ENCODE measurements around the gene RPS15.
A peak's percentile ranks its signal among the peaks of the same experiment; 100 is the strongest.
"Not testable (repeated sequence)": the region's sequence is repeated elsewhere in the genome, so short reads cannot be mapped to it uniquely, and the experiment has no call there.

RPS15 gene

DNA sequence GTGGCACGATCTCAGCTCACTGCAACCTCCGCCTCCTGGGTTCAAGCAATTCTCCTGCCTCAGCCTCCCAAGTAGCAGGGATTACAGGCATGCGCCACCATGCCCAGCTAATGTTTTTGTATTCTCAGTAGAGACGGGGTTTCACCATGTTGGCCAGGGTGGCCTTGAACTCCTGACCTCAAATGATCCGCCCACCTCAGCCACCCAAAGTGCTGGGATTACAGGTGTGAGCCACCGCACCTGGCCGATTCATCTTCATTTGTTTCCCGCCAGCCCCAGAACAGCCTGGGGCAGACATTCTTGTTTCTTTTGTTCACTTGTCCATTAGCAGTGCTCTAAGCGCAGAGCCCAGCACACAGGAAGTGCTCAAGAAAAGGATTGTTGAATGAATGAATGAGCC lies 38.9 kb downstream of the RPS15 start:
- not testable (repeated sequence) for H3K9me3 Mint-ChIP-seq; H3K36me3 Mint-ChIP-seq (ENCODE audit: low read depth); H3K27me3 Mint-ChIP-seq (ENCODE audit: low read depth); H3K4me3 Mint-ChIP-seq; H3K27ac Mint-ChIP-seq; H3K4me1 Mint-ChIP-seq (ENCODE audit: low read depth); DNase-seq (ENCODE audit: low spot score)

DNA sequence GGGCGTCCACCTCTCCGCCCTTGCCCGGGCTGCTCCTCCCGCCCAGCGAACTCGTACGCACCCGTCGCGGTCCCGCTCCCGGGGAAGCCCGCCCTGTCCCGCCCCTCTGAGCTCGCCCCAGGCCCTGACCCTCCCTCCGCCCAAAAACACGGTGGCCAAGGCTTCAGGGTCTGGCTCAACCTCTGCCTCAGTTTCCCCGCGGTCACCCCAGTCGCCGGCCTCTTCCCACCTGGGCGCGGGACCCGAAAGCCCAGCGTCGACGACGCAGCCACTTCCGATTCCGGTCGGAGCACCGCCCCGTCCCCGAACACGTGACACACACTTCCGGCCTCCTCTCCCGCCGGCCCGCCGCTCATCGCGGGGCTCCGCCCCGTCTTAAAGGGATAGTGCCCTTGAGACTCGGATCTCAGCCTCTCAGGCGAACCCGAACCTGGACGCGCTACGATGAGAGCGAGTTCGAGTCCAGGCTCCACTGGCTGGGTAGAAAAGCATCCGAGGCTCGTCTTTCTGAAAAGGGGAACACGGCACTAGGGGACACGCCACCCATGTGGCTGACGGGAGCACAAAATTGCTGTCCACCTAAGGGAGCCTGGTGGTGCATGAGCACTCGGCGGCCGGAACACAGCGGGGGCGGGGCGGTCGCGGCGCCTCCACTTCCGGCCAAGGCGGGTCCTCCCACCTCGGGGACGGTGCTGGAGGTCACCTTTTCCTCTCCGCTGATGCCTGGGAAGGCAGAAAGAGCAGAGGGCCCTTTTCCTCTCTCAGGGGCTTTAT lies 40.9 kb downstream of the RPS15 start, which contains the start of gene C19orf25:
Gene C19orf25, minus strand, starts transcription at position 282 of the 774 bp plus-strand sequence. CDS start 312 bp downstream, outside the sequence.
- peaks cover 6% of the 10 kb centered on the region for H3K36me3 Mint-ChIP-seq (ENCODE audit: low read depth)
- peak within 1 kb of the TSS; percentile 98 for H3K27ac Mint-ChIP-seq
- H3K27me3 Mint-ChIP-seq (ENCODE audit: low read depth): no peaks in the 10 kb centered on the region
- DNase-seq (ENCODE audit: low spot score): peak; percentile 92
- peak within 1 kb of the TSS; percentile 99 for H3K4me3 Mint-ChIP-seq
- no peaks in the 10 kb centered on the region for H3K9me3 Mint-ChIP-seq
- peaks cover 8% of the 10 kb centered on the region for H3K4me1 Mint-ChIP-seq (ENCODE audit: low read depth)

DNA sequence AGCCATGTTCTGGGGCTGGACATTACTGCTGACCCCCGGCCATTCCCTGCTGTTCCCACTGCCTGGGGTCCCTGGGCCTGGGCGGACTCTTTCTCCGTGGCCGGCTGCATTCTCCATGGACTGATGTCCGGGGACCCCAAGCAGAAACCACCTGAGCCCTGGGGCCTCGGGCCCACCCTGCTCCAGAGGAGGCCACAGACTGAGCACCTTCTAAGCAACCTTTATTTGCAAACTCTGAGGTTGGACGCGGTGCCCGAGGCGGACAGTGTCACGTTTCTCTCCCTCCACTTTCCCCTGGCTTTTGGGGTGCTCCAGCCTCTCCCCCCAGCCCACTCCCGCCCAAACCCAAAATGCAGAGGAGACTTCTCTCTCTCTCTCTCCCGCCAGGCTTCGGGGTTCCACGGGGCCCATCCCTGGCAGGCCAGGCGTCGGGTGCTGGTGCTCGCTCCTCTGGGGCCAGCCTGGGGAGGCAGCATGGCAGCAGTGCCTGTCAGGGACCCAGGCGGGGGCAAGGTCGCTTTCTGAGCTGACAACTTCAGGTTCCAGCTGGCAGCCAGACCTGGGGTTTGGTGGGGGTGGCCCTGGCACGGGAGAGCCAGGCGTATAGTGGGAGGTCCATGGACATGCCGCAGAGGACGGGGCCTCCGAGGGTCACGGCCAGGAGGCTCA lies 43.2 kb downstream of the RPS15 start:
- H3K36me3 Mint-ChIP-seq (ENCODE audit: low read depth): peaks cover 6% of the 10 kb centered on the region
- H3K9me3 Mint-ChIP-seq: no peaks in the 10 kb centered on the region
- H3K27ac Mint-ChIP-seq: no peak overlapping the region
- no peak for DNase-seq (ENCODE audit: low spot score)
- H3K4me3 Mint-ChIP-seq: no peak overlapping the region
- no peaks in the 10 kb centered on the region for H3K27me3 Mint-ChIP-seq (ENCODE audit: low read depth)
- H3K4me1 Mint-ChIP-seq (ENCODE audit: low read depth): peaks cover 8% of the 10 kb centered on the region

DNA sequence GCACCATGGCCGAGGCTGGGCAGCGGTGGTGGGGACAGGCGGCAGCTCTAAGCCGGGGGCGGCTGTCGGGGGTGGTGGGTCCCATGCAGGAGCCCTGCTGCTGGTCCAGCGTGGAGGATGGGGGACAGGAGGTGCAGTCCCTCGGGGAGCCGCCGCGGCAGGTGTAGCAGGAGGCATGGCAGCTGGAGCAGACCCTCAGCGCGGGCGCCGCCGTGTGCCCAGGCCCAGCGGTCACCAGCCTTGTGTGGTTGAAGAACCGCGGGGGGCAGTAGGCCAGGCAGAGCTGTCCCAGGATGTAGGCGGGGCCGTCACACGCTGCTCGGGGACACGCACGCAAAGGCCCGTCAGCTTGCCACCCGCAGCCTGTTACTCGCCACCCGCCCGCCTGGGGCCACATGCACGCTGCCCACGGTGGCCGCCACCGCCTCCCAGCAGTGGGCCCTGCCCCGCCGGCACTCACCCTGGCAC lies 43.7 kb downstream of the RPS15 start:
- peaks cover 6% of the 10 kb centered on the region for H3K36me3 Mint-ChIP-seq (ENCODE audit: low read depth)
- no peak overlapping the region for H3K4me3 Mint-ChIP-seq
- H3K27ac Mint-ChIP-seq: no peak overlapping the region

DNA sequence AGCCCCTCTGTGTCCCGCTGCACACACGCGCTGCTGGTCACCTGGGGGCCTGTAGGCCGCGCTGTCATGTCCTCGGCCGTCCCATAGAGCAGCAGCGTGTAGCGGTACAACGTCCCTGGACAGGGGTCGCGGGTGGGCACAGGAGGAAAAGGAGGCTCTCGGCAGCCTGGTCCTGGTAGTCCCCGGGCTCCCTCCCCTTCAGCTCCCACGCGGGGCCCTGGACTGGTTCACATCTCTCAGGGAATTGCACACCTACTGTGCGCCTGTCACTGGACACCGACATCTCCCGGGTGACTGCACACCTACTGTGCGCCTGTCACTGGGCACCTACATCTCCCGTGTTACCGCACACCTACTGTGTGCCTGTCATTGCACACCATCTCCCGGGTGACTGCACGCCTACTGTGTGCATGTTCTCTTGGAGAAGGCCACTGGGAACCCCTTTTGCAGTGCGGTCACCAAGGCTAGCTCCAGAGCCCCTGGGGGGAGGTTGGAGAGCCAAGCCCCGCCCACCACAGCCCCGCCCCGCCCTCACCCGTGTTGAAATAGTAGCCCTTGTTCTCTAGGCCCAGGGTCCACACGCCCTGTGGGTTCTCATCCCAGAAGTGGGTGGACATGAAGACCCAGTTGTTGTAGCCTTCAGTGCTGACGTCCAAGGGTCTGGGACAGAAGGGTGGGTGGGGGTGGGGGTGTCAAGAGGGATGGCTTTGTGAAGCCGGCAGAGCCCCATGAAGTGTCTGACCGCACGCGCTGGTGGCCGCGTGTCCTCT lies 44.4 kb downstream of the RPS15 start:
- Mint-ChIP-seq H3K36me3 (ENCODE audit: low read depth) (peaks cover 2% of the 10 kb centered on the region), H3K9me3 (no peaks in the 10 kb centered on the region), H3K4me3 (no peak overlapping the region), H3K4me1 (ENCODE audit: low read depth) (peaks cover 4% of the 10 kb centered on the region), H3K27me3 (ENCODE audit: low read depth) (no peaks in the 10 kb centered on the region), H3K27ac (no peak overlapping the region)
- no peak for DNase-seq (ENCODE audit: low spot score)

More for the DNA sequence above, 43.7 kb downstream of the RPS15 start:
- no peak for DNase-seq (ENCODE audit: low spot score)
- Mint-ChIP-seq H3K4me1 (ENCODE audit: low read depth) (peaks cover 8% of the 10 kb centered on the region), H3K27me3 (ENCODE audit: low read depth) (no peaks in the 10 kb centered on the region), H3K9me3 (no peaks in the 10 kb centered on the region)

DNA sequence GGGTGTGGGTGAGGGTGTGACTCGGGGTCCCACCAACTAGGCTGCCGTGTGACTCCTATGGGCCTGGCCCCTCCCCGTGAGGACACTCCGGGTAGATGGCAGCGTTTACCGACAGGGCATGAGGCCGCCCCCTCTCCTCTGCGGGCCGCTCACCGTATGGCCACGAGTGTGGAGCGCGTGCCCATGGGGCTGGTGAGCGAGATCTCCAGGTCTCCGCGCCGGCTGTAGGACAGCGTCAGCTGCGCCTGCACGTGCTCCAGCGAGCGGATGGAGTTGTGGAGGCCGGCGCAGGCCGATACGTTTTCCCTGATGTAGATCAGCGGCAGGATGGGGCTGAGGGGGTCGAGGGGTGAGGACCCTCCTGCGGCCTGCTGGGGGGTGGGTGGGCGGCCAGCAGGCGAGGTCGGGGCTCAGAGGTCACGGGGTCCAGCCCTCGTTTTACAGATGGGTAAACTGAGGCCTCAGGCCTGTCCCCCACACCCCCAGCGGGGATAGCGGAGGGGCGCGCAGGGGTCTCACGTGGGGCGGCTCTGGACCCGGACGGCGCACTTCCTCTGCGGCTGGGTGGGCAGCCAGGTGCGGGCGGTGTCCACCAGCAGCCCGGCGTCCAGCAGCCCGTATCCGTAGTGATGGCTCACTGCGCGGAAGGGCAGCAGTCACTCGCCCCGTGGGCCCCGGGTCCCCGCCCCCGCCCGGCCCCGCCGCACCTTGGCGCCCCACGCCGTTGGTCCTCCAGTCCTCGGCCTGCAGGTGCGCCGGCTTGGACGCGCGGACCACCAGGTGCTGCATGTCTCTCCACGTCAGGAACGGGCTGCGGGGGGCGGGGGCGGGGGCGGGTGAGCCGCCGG lies 45.2 kb downstream of the RPS15 start:
- Mint-ChIP-seq H3K9me3 (no peaks in the 10 kb centered on the region), H3K4me3 (no peak overlapping the region), H3K27ac (no peak overlapping the region), H3K36me3 (ENCODE audit: low read depth) (peaks cover 2% of the 10 kb centered on the region), H3K4me1 (ENCODE audit: low read depth) (peaks cover 4% of the 10 kb centered on the region), H3K27me3 (ENCODE audit: low read depth) (no peaks in the 10 kb centered on the region)
- no peak for DNase-seq (ENCODE audit: low spot score)

DNA sequence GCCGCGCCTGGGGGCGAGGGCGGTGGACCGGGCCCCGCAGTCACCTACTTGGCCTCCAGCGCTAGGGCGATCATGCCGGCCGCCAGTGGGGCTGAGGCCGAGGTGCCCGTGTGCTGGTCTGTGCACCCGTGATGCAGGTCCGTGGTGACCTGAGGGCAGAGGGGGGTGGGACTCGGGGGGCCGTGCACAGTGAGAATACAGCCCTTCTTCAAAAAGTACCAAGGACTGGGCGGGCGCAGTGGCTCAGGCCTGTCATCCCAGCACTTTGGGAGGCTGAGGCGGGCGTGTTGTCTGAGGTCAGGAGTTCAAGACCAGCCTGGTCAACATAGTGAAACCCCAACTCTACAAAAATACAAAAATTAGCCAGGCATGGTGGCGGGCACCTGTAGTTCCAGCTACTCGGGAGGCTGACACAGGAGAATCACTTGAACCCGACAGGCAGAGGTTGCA lies 45.8 kb downstream of the RPS15 start:
- peaks cover under 1% of the 10 kb centered on the region for H3K36me3 Mint-ChIP-seq (ENCODE audit: low read depth)
- no peak for DNase-seq (ENCODE audit: low spot score)
- no peak overlapping the region for H3K4me3 Mint-ChIP-seq
- H3K27me3 Mint-ChIP-seq (ENCODE audit: low read depth): no peaks in the 10 kb centered on the region
- H3K9me3 Mint-ChIP-seq: no peaks in the 10 kb centered on the region
- H3K27ac Mint-ChIP-seq: no peak overlapping the region
- H3K4me1 Mint-ChIP-seq (ENCODE audit: low read depth): peaks cover 3% of the 10 kb centered on the region

DNA sequence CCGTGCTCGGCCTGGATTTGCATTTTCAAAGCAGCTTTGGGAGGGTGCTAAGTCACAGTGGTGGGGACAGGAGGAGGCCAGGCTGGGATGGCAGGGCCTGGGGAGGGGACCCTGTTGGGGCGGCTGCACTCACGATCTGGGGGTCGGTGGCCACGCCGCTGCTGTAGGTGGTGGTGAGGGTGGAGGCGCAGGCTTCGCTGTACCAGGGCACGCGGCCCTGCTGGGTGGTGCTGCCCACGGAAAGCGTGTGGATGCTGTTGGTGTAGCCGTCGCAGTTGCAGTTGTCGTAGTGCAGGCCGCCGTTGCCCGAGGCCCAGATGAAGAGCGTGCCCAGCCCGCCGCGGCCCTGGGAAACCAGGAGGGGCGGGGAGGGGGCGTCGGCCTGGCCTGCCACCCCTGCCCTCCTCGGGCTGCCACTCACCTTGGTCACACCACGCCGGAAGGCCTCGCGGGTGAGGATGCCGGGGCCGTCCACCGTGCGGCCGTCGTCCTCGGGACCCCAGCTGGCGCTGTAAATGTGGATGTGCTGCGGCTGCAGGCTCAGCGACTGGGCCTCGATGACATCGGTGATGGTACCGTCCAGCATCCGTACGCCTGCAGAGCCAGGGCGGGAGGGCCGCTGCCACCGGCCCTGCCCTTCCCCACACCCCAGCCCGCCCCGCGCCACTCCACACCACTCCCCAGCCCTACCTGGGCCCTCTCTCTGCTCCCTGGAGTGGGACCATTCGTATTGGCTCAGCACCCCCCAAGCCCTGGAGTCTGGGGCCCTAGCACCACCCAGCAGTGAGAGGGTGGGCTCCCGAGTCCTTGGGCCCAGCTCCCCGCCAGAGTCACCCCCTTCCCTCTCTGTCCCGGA lies 48.8 kb downstream of the RPS15 start:
- Mint-ChIP-seq H3K9me3 (no peaks in the 10 kb centered on the region), H3K4me1 (ENCODE audit: low read depth) (peaks cover 14% of the 10 kb centered on the region), H3K4me3 (no peak overlapping the region), H3K27ac (no peak overlapping the region), H3K36me3 (ENCODE audit: low read depth) (no peaks in the 10 kb centered on the region), H3K27me3 (ENCODE audit: low read depth) (peaks cover 6% of the 10 kb centered on the region)
- DNase-seq (ENCODE audit: low spot score): no peak

DNA sequence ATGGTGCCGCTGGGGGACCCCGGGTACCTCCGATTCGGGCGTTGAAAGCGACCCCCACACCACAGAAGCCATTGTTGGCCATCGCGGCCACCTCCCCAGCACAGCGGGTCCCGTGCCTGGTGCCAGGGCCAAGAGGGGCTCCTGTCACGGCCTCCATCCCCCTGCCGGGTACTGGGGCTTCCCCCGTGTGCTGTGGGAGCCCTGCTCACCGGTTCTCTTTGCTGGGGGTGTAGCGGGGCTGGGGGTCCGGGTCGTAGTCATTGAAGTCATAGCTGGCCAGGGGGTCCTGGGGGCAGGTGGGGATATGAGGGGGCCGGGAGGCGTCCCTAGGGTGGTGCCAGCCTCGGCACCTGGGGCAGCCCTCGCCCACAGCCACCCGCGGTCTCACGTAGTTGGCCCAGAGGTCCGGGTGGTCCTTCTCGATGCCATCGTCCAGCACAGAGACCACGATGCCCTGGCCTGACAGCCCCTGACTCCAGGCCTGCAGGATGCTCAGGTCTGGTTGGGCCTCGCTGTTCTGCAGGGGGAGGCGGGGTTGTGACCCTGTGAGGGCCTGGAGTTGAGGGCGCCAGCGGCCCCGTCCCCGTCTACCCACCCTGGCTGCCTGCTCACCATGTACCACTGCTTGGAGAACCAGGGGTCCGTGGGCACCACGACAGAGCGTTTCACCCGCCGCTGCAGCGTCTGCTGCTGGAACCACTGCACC lies 49.5 kb downstream of the RPS15 start:
- no peaks in the 10 kb centered on the region for H3K9me3 Mint-ChIP-seq
- H3K36me3 Mint-ChIP-seq (ENCODE audit: low read depth): no peaks in the 10 kb centered on the region
- no peak for DNase-seq (ENCODE audit: low spot score)
- H3K27me3 Mint-ChIP-seq (ENCODE audit: low read depth): peaks cover 11% of the 10 kb centered on the region
- no peak overlapping the region for H3K4me3 Mint-ChIP-seq
- peaks cover 15% of the 10 kb centered on the region for H3K4me1 Mint-ChIP-seq (ENCODE audit: low read depth)
- H3K27ac Mint-ChIP-seq: no peak overlapping the region

DNA sequence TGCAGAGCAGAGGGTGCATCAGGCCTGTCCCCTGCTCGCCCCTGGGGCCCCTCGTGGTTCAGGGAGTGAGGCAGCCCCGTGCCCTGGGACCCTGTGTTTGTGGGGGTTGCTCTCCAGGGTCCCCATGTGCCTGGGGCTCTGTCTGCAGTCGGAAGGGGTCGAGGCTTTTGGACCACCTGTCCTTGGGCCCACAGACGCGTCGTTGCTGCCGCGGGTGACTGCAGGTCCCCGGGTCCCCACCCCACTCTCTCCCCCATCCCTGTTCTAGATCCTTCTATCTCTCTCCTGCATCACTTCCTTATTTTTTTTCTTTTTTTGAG lies 50.0 kb downstream of the RPS15 start:
- H3K4me3 Mint-ChIP-seq: no peak overlapping the region
- no peak overlapping the region for H3K27ac Mint-ChIP-seq
- DNase-seq (ENCODE audit: low spot score): no peak
- H3K9me3 Mint-ChIP-seq: no peaks in the 10 kb centered on the region
- H3K36me3 Mint-ChIP-seq (ENCODE audit: low read depth): no peaks in the 10 kb centered on the region
- peaks cover 15% of the 10 kb centered on the region for H3K4me1 Mint-ChIP-seq (ENCODE audit: low read depth)
- H3K27me3 Mint-ChIP-seq (ENCODE audit: low read depth): peaks cover 11% of the 10 kb centered on the region

DNA sequence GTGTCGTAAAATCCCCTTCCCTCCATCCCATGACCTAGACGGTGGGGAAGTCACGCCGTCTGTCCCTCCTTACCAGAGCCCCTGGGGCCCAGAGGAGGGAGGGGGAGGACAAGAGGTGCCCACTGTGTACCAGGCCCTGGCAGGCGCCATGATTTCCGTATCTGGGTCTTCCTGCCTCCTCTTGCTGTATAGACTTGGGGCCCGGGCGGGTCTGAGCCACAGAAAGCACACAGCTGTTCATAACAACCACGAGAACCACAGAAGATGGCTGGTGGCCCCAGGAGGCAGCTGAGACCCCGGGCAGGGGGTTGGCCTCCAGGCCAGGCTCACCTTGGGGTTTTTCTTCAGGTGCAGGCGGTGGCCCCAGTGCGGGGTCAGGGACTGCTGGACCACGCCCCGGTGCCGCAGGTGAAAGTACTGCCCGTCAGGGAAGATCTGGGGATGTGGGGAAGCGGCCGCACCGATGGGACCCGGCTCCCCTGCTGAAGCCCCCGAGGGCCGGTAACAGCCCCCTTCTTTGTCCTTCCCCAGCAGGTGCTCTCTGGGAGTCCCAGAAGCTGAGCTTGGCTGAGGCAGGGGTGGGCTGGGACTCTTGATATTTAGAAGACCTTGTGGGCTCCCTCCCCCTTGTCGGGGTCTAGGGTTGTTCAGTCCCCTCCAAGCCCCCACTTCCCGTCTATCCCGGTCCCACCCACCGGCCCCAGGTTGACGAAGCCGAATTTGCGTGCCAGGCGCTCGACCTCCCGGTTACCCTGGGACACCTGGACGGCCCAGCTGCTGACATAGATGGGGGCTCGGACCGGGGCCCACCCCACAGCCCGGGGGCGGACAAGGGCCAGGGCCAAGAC lies 51.5 kb downstream of the RPS15 start:
- Mint-ChIP-seq H3K4me3 (peak overlapping the region; percentile 67), H3K36me3 (ENCODE audit: low read depth) (no peaks in the 10 kb centered on the region), H3K27ac (peak overlapping the region; percentile 49), H3K4me1 (ENCODE audit: low read depth) (peaks cover 15% of the 10 kb centered on the region), H3K9me3 (no peaks in the 10 kb centered on the region), H3K27me3 (ENCODE audit: low read depth) (peaks cover 11% of the 10 kb centered on the region)
- DNase-seq (ENCODE audit: low spot score): no peak

Measured in T-helper 2 cell treated with Interferon-gamma antibody and Interleukin-4, amounts not matched to agents 5 μg/mL and 100 μg/mL, for 36 hours (primary cell).